MCF 10A (cell line): ENCODE measurements around the gene PTPRN2. TPM values are rescaled to one million over a fixed set of nuclear protein-coding genes. Genes with fewer than 3 reads are reported as not detected.

Source experiments
- BruUV-seq: library from RNA; stranded (reverse); fragments of 400-500 nt; replicated peaks from 2 replicates; lab custom pipeline; 2021; lab: Mats Ljungman, UMichigan
- CTCF ChIA-PET: fragments of 300-600 bp; sonication (Branson Sonifier 250); formaldehyde crosslinking; extraction: SDS; loops from one replicate; lab custom pipeline; 2021; ENCODE audit warnings: antibody characterized with exemption, inconsistent platforms; lab: Yijun Ruan, JAX
- POLR2A ChIA-PET: fragments of 300-600, 350-650 bp; sonication (Branson Sonifier 250); formaldehyde crosslinking; extraction: SDS; loops from one replicate; lab custom pipeline; 2020; ENCODE audit warnings: antibody characterized with exemption, inconsistent platforms; lab: Yijun Ruan, JAX
- DNase-seq: peaks from one replicate; pipeline ENCODE4 v3.0.0-alpha.2; 2018; ENCODE audit not compliant: unreplicated experiment
- H3K27ac Mint-ChIP-seq: one replicate; pipeline ENCODE4 v1.8.0; 2022; ENCODE audit warnings: mild to moderate bottlenecking, low read depth, mixed read lengths; ENCODE audit not compliant: unreplicated experiment
- H3K27me3 Mint-ChIP-seq: one replicate; pipeline ENCODE4 v1.8.0; 2022; ENCODE audit warnings: mixed read lengths; ENCODE audit not compliant: insufficient read depth, unreplicated experiment
- H3K36me3 Mint-ChIP-seq: one replicate; pipeline ENCODE4 v1.8.0; 2022; ENCODE audit warnings: mild to moderate bottlenecking, moderate library complexity, mixed read lengths; ENCODE audit not compliant: insufficient read depth, unreplicated experiment
- H3K4me1 Mint-ChIP-seq: one replicate; pipeline ENCODE4 v1.8.0; 2022; ENCODE audit warnings: mixed read lengths; ENCODE audit not compliant: insufficient read depth, unreplicated experiment
- H3K4me3 Mint-ChIP-seq: one replicate; pipeline ENCODE4 v1.8.0; 2022; ENCODE audit warnings: mild to moderate bottlenecking, moderate library complexity, mixed read lengths; ENCODE audit not compliant: unreplicated experiment
- H3K9me3 Mint-ChIP-seq: one replicate; pipeline ENCODE4 v1.8.0; 2022; ENCODE audit warnings: mixed read lengths; ENCODE audit not compliant: unreplicated experiment
- CTCF ChIP-seq: fragments of 200-600 bp; IDR thresholded peaks from one replicate; pipeline ENCODE4 v1.8.0; 2022; ENCODE audit warnings: antibody characterized with exemption, mild to moderate bottlenecking; ENCODE audit not compliant: unreplicated experiment
- intact Hi-C: fragments of 100-400 bp; cut with micrococcal nuclease; formaldehyde crosslinking; loops from 2 replicates; pipeline ENCODE4 v1.14.1; 2022
- total RNA-seq: library from RNA; stranded (reverse); gene quantifications from 2 replicates; pipeline ENCODE4 v1.2.3, GENCODE V29; 2022

Gene PTPRN2
- total RNA-seq, 1 experiment from 2014 or later: 4.5 TPM

GRCh38 chr7:158175779-158176178 lies 411.8 kb downstream of the PTPRN2 start:
- BruUV-seq: no TSS peak
- no peak for DNase-seq
- Mint-ChIP-seq H3K36me3 (no peaks in the 10 kb centered on the region), H3K4me1 (no peaks in the 10 kb centered on the region), H3K4me3 (no peak overlapping the region), H3K9me3 (peaks cover 36% of the 10 kb centered on the region), H3K27ac (no peak overlapping the region), H3K27me3 (no peaks in the 10 kb centered on the region)
- ChIA-PET CTCF (interaction anchor here (0.6 kb wide), 1 partner anchor 211 kb away, joined by 3 read pairs; no protein-coding TSS in a partner anchor), POLR2A (interaction anchor here (0.6 kb wide), 1 partner anchor 23 kb away, joined by 3 read pairs; no protein-coding TSS in a partner anchor)
- TF ChIP-seq CTCF: no peak
- intact Hi-C loops: no loop called here

- H3K4me3 Mint-ChIP-seq: no peak overlapping the region
- no peaks in the 10 kb centered on the region for H3K4me1 Mint-ChIP-seq
- POLR2A ChIA-PET: interaction anchor here (0.6 kb wide), 1 partner anchor 22 kb away, joined by 3 read pairs; no protein-coding TSS in a partner anchor
- CTCF ChIA-PET: no interaction called here
- intact Hi-C loops: no loop called here
- BruUV-seq: no TSS peak
- H3K27me3 Mint-ChIP-seq: no peaks in the 10 kb centered on the region
- no peak for DNase-seq
- TF ChIP-seq CTCF: no peak
- H3K27ac Mint-ChIP-seq: no peak overlapping the region
- H3K9me3 Mint-ChIP-seq: peaks cover 36% of the 10 kb centered on the region
- H3K36me3 Mint-ChIP-seq: no peaks in the 10 kb centered on the region
Observed at GRCh38 chr7:158174947-158175346, 412.7 kb downstream of the PTPRN2 start.

- no peak overlapping the region for H3K27ac Mint-ChIP-seq
- ChIA-PET CTCF (no interaction called here), POLR2A (no interaction called here)
- H3K4me1 Mint-ChIP-seq: no peaks in the 10 kb centered on the region
- no peak overlapping the region for H3K4me3 Mint-ChIP-seq
- DNase-seq: no peak
- BruUV-seq: no TSS peak
- peaks cover 31% of the 10 kb centered on the region for H3K9me3 Mint-ChIP-seq
- no peaks in the 10 kb centered on the region for H3K27me3 Mint-ChIP-seq
- TF ChIP-seq CTCF: no peak
- intact Hi-C loops: no loop called here
- H3K36me3 Mint-ChIP-seq: peaks cover 17% of the 10 kb centered on the region
Observed at GRCh38 chr7:158167373-158167772, 420.2 kb downstream of the PTPRN2 start.

- ChIA-PET POLR2A (no interaction called here), CTCF (no interaction called here)
- Mint-ChIP-seq H3K9me3 (peaks cover 30% of the 10 kb centered on the region), H3K4me3 (no peak overlapping the region), H3K36me3 (peaks cover 17% of the 10 kb centered on the region), H3K27ac (no peak overlapping the region), H3K27me3 (no peaks in the 10 kb centered on the region), H3K4me1 (no peaks in the 10 kb centered on the region)
- no peak for TF ChIP-seq CTCF
- BruUV-seq: no TSS peak
- intact Hi-C loops: no loop called here
- no peak for DNase-seq
Observed at GRCh38 chr7:158166386-158167340, 421.0 kb downstream of the PTPRN2 start.
